ENCODE data around the gene CCNY. TPM values are rescaled to one million over a fixed set of nuclear protein-coding genes. Genes with fewer than 3 reads are reported as not detected.

CCNY gene
- total and polyA plus RNA-seq, 2 donors (not counting 1 experiment from before 2014, with no cell fraction given): 34.1 to 64.9 TPM

- intact Hi-C loops (cut with micrococcal nuclease): loop anchor here (5.0 kb wide), 1 partner anchor 1507 kb away; no protein-coding TSS in a partner anchor
- H3K27me3 Mint-ChIP-seq: no peaks in the 10 kb centered on the region
- no peak overlapping the region for H3K4me3 Mint-ChIP-seq
- peaks cover 84% of the 10 kb centered on the region for H3K4me1 Mint-ChIP-seq
- Histone ChIP-seq H3K9me3 (ENCODE audit: control extremely low read depth in 1 of 3, control insufficient read depth in 2 of 3, insufficient read depth in 1 of 3, low read length in 2 of 3) (no peaks in the 10 kb centered on the region), H3K27ac (ENCODE audit: low read length in 2 of 2) (no peak overlapping the region), H3K4me2 (replicated peaks; ENCODE audit: low read depth, low read length, poor library complexity, severe bottlenecking) (no peak overlapping the region), H3K27me3 (replicated peaks in 1 of 4; ENCODE audit: control extremely low read depth in 1 of 4, control insufficient read depth in 3 of 4, insufficient read depth in 4 of 4, low read length in 3 of 4) (no peaks in the 10 kb centered on the region), H4K20me1 (ENCODE audit: control insufficient read depth, insufficient read depth, low read length, poor library complexity, severe bottlenecking) (peaks cover 48% of the 10 kb centered on the region), H3K9ac (ENCODE audit: low read length) (no peak overlapping the region), H3K79me2 (ENCODE audit: control insufficient read depth, insufficient read depth, low read length) (peaks cover 82% of the 10 kb centered on the region), H3K4me3 (ENCODE audit: control extremely low read depth in 1 of 5, extremely low read depth in 1 of 5, insufficient read depth in 1 of 5, low read depth in 2 of 5, low read length in 4 of 5) (no peak overlapping the region), H3K4me1 (ENCODE audit: control insufficient read depth in 2 of 2, insufficient read depth in 2 of 2, low read length in 2 of 2) (peaks cover 58 to 62% of the 10 kb centered on the region in 2 donors), H2AFZ (ENCODE audit: insufficient read depth, low read depth, low read length, poor library complexity, severe bottlenecking) (no peak overlapping the region), H3K36me3 (replicated peaks in 1 of 2; ENCODE audit: control extremely low read depth in 1 of 2, control insufficient read depth in 1 of 2, extremely low read depth in 1 of 2, insufficient read depth in 2 of 2, low read length in 1 of 2) (no peaks in the 10 kb centered on the region)
- ATAC-seq (ENCODE audit: low read depth): no peak
- no peak overlapping the region for H3K27ac Mint-ChIP-seq
- no CpG with 5 or more reads among the region's 1 CpG for WGBS (ENCODE audit: insufficient coverage)
- no peak for TF ChIP-seq EZH2 (IDR thresholded peaks at IDR 0.05; ENCODE audit: borderline replicate concordance, insufficient read depth, low read depth, low read length, poor library complexity, severe bottlenecking)
- ChIA-PET CTCF (interaction anchor here (0.7 to 1.0 kb wide), 2 partner anchors 168 to 186 kb away, joined by 3 read pairs; no protein-coding TSS in a partner anchor), POLR2A (no interaction called here)
- DNase-seq: no peak
- no peaks in the 10 kb centered on the region for H3K9me3 Mint-ChIP-seq (ENCODE audit: insufficient read depth)
These were observed 38.9 kb downstream of the CCNY start for GRCh38 chr10:35375091-35375765.

GRCh38 chr10:35377050-35377728 lies 40.9 kb downstream of the CCNY start:
- no peak overlapping the region for H3K9ac ChIP-seq (ENCODE audit: low read length)
- ATAC-seq (ENCODE audit: low read depth) (no peak), DNase-seq (no peak)
- peaks cover 41% of the 10 kb centered on the region for H4K20me1 ChIP-seq (ENCODE audit: control insufficient read depth, insufficient read depth, low read length, poor library complexity, severe bottlenecking)
- H3K27me3 Mint-ChIP-seq: no peaks in the 10 kb centered on the region
- H3K4me3 Mint-ChIP-seq: no peak overlapping the region
- no peaks in the 10 kb centered on the region for H3K9me3 Mint-ChIP-seq (ENCODE audit: insufficient read depth)
- no peaks in the 10 kb centered on the region for H3K27me3 ChIP-seq (replicated peaks in 1 of 4; ENCODE audit: control extremely low read depth in 1 of 4, control insufficient read depth in 3 of 4, insufficient read depth in 4 of 4, low read length in 3 of 4)
- peaks cover 75% of the 10 kb centered on the region for H3K4me1 Mint-ChIP-seq
- no peaks in the 10 kb centered on the region for H3K36me3 ChIP-seq (replicated peaks in 1 of 2; ENCODE audit: control extremely low read depth in 1 of 2, control insufficient read depth in 1 of 2, extremely low read depth in 1 of 2, insufficient read depth in 2 of 2, low read length in 1 of 2)
- H3K9me3 ChIP-seq (ENCODE audit: control extremely low read depth in 1 of 3, control insufficient read depth in 2 of 3, insufficient read depth in 1 of 3, low read length in 2 of 3): no peaks in the 10 kb centered on the region
- H3K27ac Mint-ChIP-seq: no peak overlapping the region
- CTCF ChIA-PET: interaction anchor here (1.0 kb wide), 1 partner anchor 186 kb away, joined by 4 read pairs; no protein-coding TSS in a partner anchor
- no CpG with 5 or more reads among the region's 5 CpGs for WGBS (ENCODE audit: insufficient coverage)
- no peak overlapping the region for H3K4me3 ChIP-seq (ENCODE audit: control extremely low read depth in 1 of 5, extremely low read depth in 1 of 5, insufficient read depth in 1 of 5, low read depth in 2 of 5, low read length in 4 of 5)
- no peak overlapping the region for H2AFZ ChIP-seq (ENCODE audit: insufficient read depth, low read depth, low read length, poor library complexity, severe bottlenecking)
- POLR2A ChIA-PET: no interaction called here
- peaks cover 82% of the 10 kb centered on the region for H3K79me2 ChIP-seq (ENCODE audit: control insufficient read depth, insufficient read depth, low read length)
- no peak for TF ChIP-seq EZH2 (IDR thresholded peaks at IDR 0.05; ENCODE audit: borderline replicate concordance, insufficient read depth, low read depth, low read length, poor library complexity, severe bottlenecking)
- TF ChIP-seq CTCF (IDR thresholded peaks at IDR 0.05): no peak
- intact Hi-C loops (cut with micrococcal nuclease): loop anchor here (5.0 kb wide), 1 partner anchor 1505 kb away; no protein-coding TSS in a partner anchor
- H3K27ac ChIP-seq (ENCODE audit: low read length in 2 of 2): no peak overlapping the region
- H3K4me1 ChIP-seq (ENCODE audit: control insufficient read depth in 2 of 2, insufficient read depth in 2 of 2, low read length in 2 of 2): peaks cover 50 to 52% of the 10 kb centered on the region in 2 donors
- H3K4me2 ChIP-seq (replicated peaks; ENCODE audit: low read depth, low read length, poor library complexity, severe bottlenecking): no peak overlapping the region
